ENCODE measurements around the gene TPST1. TPM values are rescaled to one million over a fixed set of nuclear protein-coding genes. Genes with fewer than 3 reads are reported as not detected.

TPST1 gene
- polyA plus RNA-seq, 1 of the 3 experiments (the other 2 are of a cell fraction) = 36.4 TPM

- Histone ChIP-seq H3K36me3 (replicated peaks in 1 of 2; ENCODE audit: control insufficient read depth in 1 of 2, insufficient read depth in 2 of 2, low read length in 1 of 2) (peaks cover 7 to 16% of the 10 kb centered on the region in 2 experiments), H3K27me3 (ENCODE audit: insufficient read depth) (no peaks in the 10 kb centered on the region), H3F3A (replicated peaks; ENCODE audit: insufficient read depth) (no peaks in the 10 kb centered on the region), H4K20me1 (ENCODE audit: insufficient read depth) (no peaks in the 10 kb centered on the region), H3K9me2 (no peaks in the 10 kb centered on the region), H3K9ac (no peak overlapping the region), H3K4me2 (no peak overlapping the region), H3K4me1 (ENCODE audit: control insufficient read depth in 1 of 2, insufficient read depth in 2 of 2, low read depth in 1 of 2, low read length in 1 of 2) (peaks cover 8 to 10% of the 10 kb centered on the region in 2 experiments; a peak in 1 of 4 replicates), H3K27ac (ENCODE audit: low read depth in 2 of 2, low read length in 1 of 2) (no peak overlapping the region), H2AFZ (ENCODE audit: low read depth) (no peak overlapping the region), H3K79me2 (ENCODE audit: insufficient read depth) (peaks cover 57% of the 10 kb centered on the region), H3K4me3 (ENCODE audit: low read depth in 2 of 2, low read length in 1 of 2) (no peak overlapping the region), H3K9me3 (no peaks in the 10 kb centered on the region)
- ChIA-PET POLR2A (no interaction called here), CTCF (no interaction called here)
- TF ChIP-seq NFIC (IDR thresholded peaks at IDR 0.05; ENCODE audit: borderline replicate concordance) = no peak
- TF ChIP-seq MAX (IDR thresholded peaks at IDR 0.05; ENCODE audit: low read depth) = no peak
- no peak for TF ChIP-seq RAD21 (IDR thresholded peaks at IDR 0.05; ENCODE audit: low read length)
- TF ChIP-seq SIN3A (IDR thresholded peaks at IDR 0.05; ENCODE audit: borderline replicate concordance, low read depth, low read length) = no peak
- TF ChIP-seq SMC3 (IDR thresholded peaks at IDR 0.05; ENCODE audit: low read depth, low read length) = no peak
- TF ChIP-seq FOXM1 (IDR thresholded peaks at IDR 0.05; ENCODE audit: low read depth) = no peak
- TF ChIP-seq PBX3 (IDR thresholded peaks at IDR 0.05) = no peak
- no peak for TF ChIP-seq REST (IDR thresholded peaks at IDR 0.05; ENCODE audit: low read depth, low read length)
- TF ChIP-seq MEF2A (IDR thresholded peaks at IDR 0.05; ENCODE audit: borderline replicate concordance, low read depth) = no peak
- no peak for TF ChIP-seq GABPA (IDR thresholded peaks at IDR 0.05; ENCODE audit: low read depth)
- no peak for TF ChIP-seq MXI1 (IDR thresholded peaks at IDR 0.05; ENCODE audit: low read depth, low read length)
- TF ChIP-seq CTCF (IDR thresholded peaks at IDR 0.05) = no peak
- TF ChIP-seq YY1 (IDR thresholded peaks at IDR 0.05; ENCODE audit: low read depth) = no peak
- no peak for TF ChIP-seq IRF3 (IDR thresholded peaks at IDR 0.05; ENCODE audit: low read depth, low read length)
- no peak for TF ChIP-seq EZH2phosphoT487 (IDR thresholded peaks at IDR 0.05; ENCODE audit: borderline replicate concordance, low read depth)
- TF ChIP-seq ELF1 (IDR thresholded peaks at IDR 0.05) = no peak
- TF ChIP-seq JUND (IDR thresholded peaks at IDR 0.05) = no peak
- no peak for DNase-seq
- WGBS (ENCODE audit: low lambda C conversion rate) = 83% methylated on average over 1 of the region's 1 CpG
Measured at GRCh38 chr7:66239467-66239856, 34.3 kb downstream of the TPST1 start.

Measured in SK-N-SH (cell line).